MCF 10A (cell line): ENCODE measurements around the gene DOCK11. TPM values are rescaled to one million over a fixed set of nuclear protein-coding genes. Genes with fewer than 3 reads are reported as not detected.

Source experiments
- BruUV-seq: library from RNA; stranded (reverse); fragments of 400-500 nt; replicated peaks from 2 replicates; lab custom pipeline; 2021; lab: Mats Ljungman, UMichigan
- CTCF ChIA-PET: fragments of 300-600 bp; sonication (Branson Sonifier 250); formaldehyde crosslinking; extraction: SDS; loops from one replicate; lab custom pipeline; 2021; ENCODE audit warnings: antibody characterized with exemption, inconsistent platforms; lab: Yijun Ruan, JAX
- POLR2A ChIA-PET: fragments of 300-600, 350-650 bp; sonication (Branson Sonifier 250); formaldehyde crosslinking; extraction: SDS; loops from one replicate; lab custom pipeline; 2020; ENCODE audit warnings: antibody characterized with exemption, inconsistent platforms; lab: Yijun Ruan, JAX
- DNase-seq: peaks from one replicate; pipeline ENCODE4 v3.0.0-alpha.2; 2018; ENCODE audit not compliant: unreplicated experiment
- H3K27ac Mint-ChIP-seq: one replicate; pipeline ENCODE4 v1.8.0; 2022; ENCODE audit warnings: mild to moderate bottlenecking, low read depth, mixed read lengths; ENCODE audit not compliant: unreplicated experiment
- H3K27me3 Mint-ChIP-seq: one replicate; pipeline ENCODE4 v1.8.0; 2022; ENCODE audit warnings: mixed read lengths; ENCODE audit not compliant: insufficient read depth, unreplicated experiment
- H3K36me3 Mint-ChIP-seq: one replicate; pipeline ENCODE4 v1.8.0; 2022; ENCODE audit warnings: mild to moderate bottlenecking, moderate library complexity, mixed read lengths; ENCODE audit not compliant: insufficient read depth, unreplicated experiment
- H3K4me1 Mint-ChIP-seq: one replicate; pipeline ENCODE4 v1.8.0; 2022; ENCODE audit warnings: mixed read lengths; ENCODE audit not compliant: insufficient read depth, unreplicated experiment
- H3K4me3 Mint-ChIP-seq: one replicate; pipeline ENCODE4 v1.8.0; 2022; ENCODE audit warnings: mild to moderate bottlenecking, moderate library complexity, mixed read lengths; ENCODE audit not compliant: unreplicated experiment
- H3K9me3 Mint-ChIP-seq: one replicate; pipeline ENCODE4 v1.8.0; 2022; ENCODE audit warnings: mixed read lengths; ENCODE audit not compliant: unreplicated experiment
- CTCF ChIP-seq: fragments of 200-600 bp; IDR thresholded peaks from one replicate; pipeline ENCODE4 v1.8.0; 2022; ENCODE audit warnings: antibody characterized with exemption, mild to moderate bottlenecking; ENCODE audit not compliant: unreplicated experiment
- intact Hi-C: fragments of 100-400 bp; cut with micrococcal nuclease; formaldehyde crosslinking; loops from 2 replicates; pipeline ENCODE4 v1.14.1; 2022
- total RNA-seq: library from RNA; stranded (reverse); gene quantifications from 2 replicates; pipeline ENCODE4 v1.2.3, GENCODE V29; 2022

Gene DOCK11
- total RNA-seq, 1 experiment from 2014 or later = 1.9 TPM

- no peak for TF ChIP-seq CTCF
- intact Hi-C loops = no loop called here
- BruUV-seq = no TSS peak
- no peaks in the 10 kb centered on the region for H3K36me3 Mint-ChIP-seq
- peaks cover 15% of the 10 kb centered on the region for H3K4me1 Mint-ChIP-seq
- no peak overlapping the region for H3K27ac Mint-ChIP-seq
- no peaks in the 10 kb centered on the region for H3K9me3 Mint-ChIP-seq
- no peak for DNase-seq
- no peaks in the 10 kb centered on the region for H3K27me3 Mint-ChIP-seq
- no peak overlapping the region for H3K4me3 Mint-ChIP-seq
- ChIA-PET POLR2A (interaction anchor here (0.6 kb wide), 1 partner anchor 482 kb away, joined by 4 read pairs; no protein-coding TSS in a partner anchor), CTCF (interaction anchor here (1.4 kb wide), 1 partner anchor 12 kb away, joined by 4 read pairs; no protein-coding TSS in a partner anchor)
These were observed 28.3 kb downstream of the DOCK11 start for GRCh38 chrX:118523920-118524319.

GRCh38 chrX:118524344-118524743, 28.7 kb downstream of the DOCK11 start:
- Mint-ChIP-seq H3K27me3 (no peaks in the 10 kb centered on the region), H3K27ac (no peak overlapping the region), H3K4me3 (no peak overlapping the region), H3K9me3 (no peaks in the 10 kb centered on the region), H3K36me3 (no peaks in the 10 kb centered on the region), H3K4me1 (peaks cover 15% of the 10 kb centered on the region)
- intact Hi-C loops = no loop called here
- ChIA-PET POLR2A (no interaction called here), CTCF (interaction anchor here (1.4 kb wide), 1 partner anchor 11 kb away, joined by 4 read pairs; no protein-coding TSS in a partner anchor)
- no peak for TF ChIP-seq CTCF
- no peak for DNase-seq
- no TSS peak for BruUV-seq

- BruUV-seq = no TSS peak
- no peaks in the 10 kb centered on the region for H3K36me3 Mint-ChIP-seq
- no peak overlapping the region for H3K4me3 Mint-ChIP-seq
- peaks cover 2% of the 10 kb centered on the region for H3K9me3 Mint-ChIP-seq
- ChIA-PET POLR2A (interaction anchor here (1.0 kb wide), 1 partner anchor 42 kb away, joined by 3 read pairs; no protein-coding TSS in a partner anchor), CTCF (no interaction called here)
- intact Hi-C loops = no loop called here
- peaks cover 9% of the 10 kb centered on the region for H3K4me1 Mint-ChIP-seq
- no peaks in the 10 kb centered on the region for H3K27me3 Mint-ChIP-seq
- no peak for DNase-seq
- no peak overlapping the region for H3K27ac Mint-ChIP-seq
- TF ChIP-seq CTCF = no peak
These were observed 29.6 kb downstream of the DOCK11 start for GRCh38 chrX:118525174-118525730.

GRCh38 chrX:118526149-118526548, 30.5 kb downstream of the DOCK11 start:
- Mint-ChIP-seq H3K4me1 (peaks cover 6% of the 10 kb centered on the region), H3K4me3 (no peak overlapping the region), H3K27ac (no peak overlapping the region), H3K36me3 (no peaks in the 10 kb centered on the region), H3K9me3 (peaks cover 9% of the 10 kb centered on the region), H3K27me3 (no peaks in the 10 kb centered on the region)
- CTCF ChIA-PET = interaction anchor here (0.6 kb wide), 1 partner anchor 295 kb away, joined by 3 read pairs; no protein-coding TSS in a partner anchor
- no peak for TF ChIP-seq CTCF
- DNase-seq = no peak
- no TSS peak for BruUV-seq
- intact Hi-C loops = no loop called here
- POLR2A ChIA-PET = interaction anchor here (0.6 to 1.0 kb wide), 2 partner anchors 9 to 41 kb away, joined by 3 read pairs; no protein-coding TSS in a partner anchor
